SK-N-SH (cell line): Measurements from ENCODE around the gene RPH3AL.

Source experiments
- CTCF ChIP-seq: fragments of 200-600 bp; sonication (generic); IDR thresholded peaks from 2 replicates; pipeline ENCODE4 v1.6.1; 2017; ENCODE audit warnings: antibody characterized with exemption, mild to moderate bottlenecking, moderate library complexity
- EZH2phosphoT487 ChIP-seq: fragments of 200-600 bp; sonication (generic); IDR thresholded peaks from 2 replicates; pipeline ENCODE4 v1.6.1; 2017; ENCODE audit warnings: low read depth, mixed run types, mild to moderate bottlenecking, antibody characterized with exemption, moderate library complexity, borderline replicate concordance
- JUND ChIP-seq: IDR thresholded peaks from 2 replicates; pipeline ENCODE4 v1.4.0; 2012
- MAX ChIP-seq: IDR thresholded peaks from 2 replicates; pipeline ENCODE4 v1.4.0; 2012; ENCODE audit warnings: low read depth
- MEF2A ChIP-seq: IDR thresholded peaks from 2 replicates; pipeline ENCODE4 v1.4.0; 2012; ENCODE audit warnings: low read depth, borderline replicate concordance
- REST ChIP-seq: IDR thresholded peaks from 2 replicates; pipeline ENCODE4 v1.6.1; 2012; ENCODE audit warnings: mild to moderate bottlenecking, low read depth, low read length, moderate library complexity
- SMC3 ChIP-seq: IDR thresholded peaks from 2 replicates; pipeline ENCODE4 v1.6.1; 2012; ENCODE audit warnings: low read depth, low read length, improper control_type of control experiment

GRCh38 chr17:238071-238963 is 114.3 kb downstream of the RPH3AL start:
- TF ChIP-seq CTCF = no peak
- TF ChIP-seq JUND = no peak
- TF ChIP-seq REST = no peak
- TF ChIP-seq EZH2phosphoT487 = no peak
- no peak for TF ChIP-seq SMC3
- no peak for TF ChIP-seq MEF2A
- TF ChIP-seq MAX = no peak
